Smooth muscle cell (in vitro differentiated cells): ENCODE measurements around the gene SHC3. TPM values are rescaled to one million over a fixed set of nuclear protein-coding genes. Genes with fewer than 3 reads are reported as not detected.

ENCODE experiments used
- DNase-seq: peaks from one replicate; lab custom pipeline; 2025; ENCODE audit not compliant: unreplicated experiment; lab: John Stamatoyannopoulos, UW
- H2AFZ ChIP-seq: fragments of 200-600 bp; sonication (generic); 2 replicates; pipeline ENCODE4 v1.6.0; 2016; ENCODE audit warnings: antibody characterized with exemption, low read depth, mild to moderate bottlenecking
- H3F3A ChIP-seq: fragments of 200-600 bp; sonication (generic); 2 replicates; pipeline ENCODE4 v1.6.0; 2017; ENCODE audit warnings: antibody characterized with exemption, low read depth
- H3K27ac ChIP-seq: fragments of 200-600 bp; sonication (generic); 2 replicates; pipeline ENCODE4 v1.5.1; 2016; ENCODE audit warnings: low read depth, mild to moderate bottlenecking
- H3K27me3 ChIP-seq: fragments of 200-600 bp; sonication (generic); 2 replicates; pipeline ENCODE4 v1.6.1; 2016; ENCODE audit warnings: low read depth, mild to moderate bottlenecking
- H3K36me3 ChIP-seq: fragments of 200-600 bp; sonication (generic); 2 replicates; pipeline ENCODE4 v1.5.1; 2016; ENCODE audit warnings: low read depth
- H3K4me1 ChIP-seq: fragments of 200-600 bp; sonication (generic); 2 replicates; pipeline ENCODE4 v1.5.1; 2016; ENCODE audit warnings: low read depth
- H3K4me2 ChIP-seq: fragments of 200-600 bp; sonication (generic); 2 replicates; pipeline ENCODE4 v1.6.0; 2016; ENCODE audit warnings: mild to moderate bottlenecking
- H3K4me3 ChIP-seq: fragments of 200-600 bp; sonication (generic); 2 replicates; pipeline ENCODE4 v1.5.1; 2016; ENCODE audit warnings: mild to moderate bottlenecking
- H3K79me2 ChIP-seq: fragments of 200-600 bp; sonication (generic); 2 replicates; pipeline ENCODE4 v1.6.0; 2016; ENCODE audit warnings: low read depth, mild to moderate bottlenecking
- H3K9ac ChIP-seq: fragments of 200-600 bp; sonication (generic); 2 replicates; pipeline ENCODE4 v1.6.0; 2016; ENCODE audit warnings: low read depth
- H3K9me3 ChIP-seq: fragments of 200-600 bp; sonication (generic); replicated peaks from 2 replicates; pipeline ENCODE4 v1.5.1; 2016; ENCODE audit warnings: low read depth
- H4K20me1 ChIP-seq: fragments of 200-600 bp; sonication (generic); 2 replicates; pipeline ENCODE4 v1.6.0; 2016; ENCODE audit warnings: low read depth
- WGBS: methylation state at CpG from one replicate; pipeline ENCODE4 v1.1.7; 2016; ENCODE audit warnings: low lambda C conversion rate; 5-methylcytosine and 5-hydroxymethylcytosine counted together
- polyA plus RNA-seq: library from polyadenylated mRNA; unstranded; fragments of >200 nt; fragmentation: Nextera tagmentation; extraction: Ambion mirVana; gene quantifications from 2 replicates; pipeline ENCODE4 v1.2.1, GENCODE V29; 2016
- total RNA-seq: library from RNA; depleted of rRNA; stranded (reverse); fragments of >200 nt; gene quantifications from 2 replicates; pipeline ENCODE4 v1.2.3, GENCODE V29; 2014
- TF ChIP-seq, protein P1 (sequence below): fragments of 200-600 bp; sonication (generic); IDR thresholded peaks from 2 replicates; pipeline ENCODE4 v1.5.1; 2017; ENCODE audit warnings: borderline replicate concordance, mild to moderate bottlenecking, antibody characterized with exemption; ENCODE audit not compliant: insufficient read depth, poor library complexity, severe bottlenecking

The SHC3 gene
- total and polyA plus RNA-seq, 2 experiments from 2014 or later = 0.38 to 0.67 TPM

DNA sequence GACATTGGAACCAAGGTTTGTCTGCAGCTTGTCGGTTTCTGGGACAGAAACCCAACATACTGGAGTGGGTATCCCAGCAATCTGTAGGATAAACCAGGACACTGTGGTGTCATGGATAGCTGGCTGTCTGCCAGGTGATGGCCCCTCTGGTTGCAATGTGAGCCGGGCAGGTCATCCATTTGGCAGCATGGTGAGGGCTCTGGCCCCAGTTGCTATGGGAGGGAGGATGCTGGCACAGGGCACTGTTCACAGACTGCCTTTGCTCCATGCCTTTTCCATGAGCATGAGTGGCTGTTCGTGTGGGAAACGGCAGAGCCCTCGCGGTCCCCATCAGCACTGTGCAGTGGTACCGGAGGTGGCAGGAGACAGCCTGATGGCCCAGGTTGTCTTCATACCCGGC lies 181.0 kb downstream of the SHC3 start:
- Histone ChIP-seq H3K9ac (no peak overlapping the region), H3F3A (peaks cover 34% of the 10 kb centered on the region), H3K79me2 (peaks cover 63% of the 10 kb centered on the region), H3K9me3 (no peaks in the 10 kb centered on the region), H3K4me2 (peak overlapping the region; percentile 91), H4K20me1 (peaks cover 97% of the 10 kb centered on the region), H3K27me3 (no peaks in the 10 kb centered on the region), H3K4me1 (peaks cover 39% of the 10 kb centered on the region), H3K36me3 (no peaks in the 10 kb centered on the region), H3K4me3 (no peak overlapping the region), H3K27ac (peak overlapping the region; percentile 59), H2AFZ (no peak overlapping the region)
- TF ChIP-seq, protein P1, sequence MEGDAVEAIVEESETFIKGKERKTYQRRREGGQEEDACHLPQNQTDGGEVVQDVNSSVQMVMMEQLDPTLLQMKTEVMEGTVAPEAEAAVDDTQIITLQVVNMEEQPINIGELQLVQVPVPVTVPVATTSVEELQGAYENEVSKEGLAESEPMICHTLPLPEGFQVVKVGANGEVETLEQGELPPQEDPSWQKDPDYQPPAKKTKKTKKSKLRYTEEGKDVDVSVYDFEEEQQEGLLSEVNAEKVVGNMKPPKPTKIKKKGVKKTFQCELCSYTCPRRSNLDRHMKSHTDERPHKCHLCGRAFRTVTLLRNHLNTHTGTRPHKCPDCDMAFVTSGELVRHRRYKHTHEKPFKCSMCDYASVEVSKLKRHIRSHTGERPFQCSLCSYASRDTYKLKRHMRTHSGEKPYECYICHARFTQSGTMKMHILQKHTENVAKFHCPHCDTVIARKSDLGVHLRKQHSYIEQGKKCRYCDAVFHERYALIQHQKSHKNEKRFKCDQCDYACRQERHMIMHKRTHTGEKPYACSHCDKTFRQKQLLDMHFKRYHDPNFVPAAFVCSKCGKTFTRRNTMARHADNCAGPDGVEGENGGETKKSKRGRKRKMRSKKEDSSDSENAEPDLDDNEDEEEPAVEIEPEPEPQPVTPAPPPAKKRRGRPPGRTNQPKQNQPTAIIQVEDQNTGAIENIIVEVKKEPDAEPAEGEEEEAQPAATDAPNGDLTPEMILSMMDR = no peak
- DNase-seq = no peak
- 87% methylated on average over 8 of the region's 8 CpGs for WGBS

DNA sequence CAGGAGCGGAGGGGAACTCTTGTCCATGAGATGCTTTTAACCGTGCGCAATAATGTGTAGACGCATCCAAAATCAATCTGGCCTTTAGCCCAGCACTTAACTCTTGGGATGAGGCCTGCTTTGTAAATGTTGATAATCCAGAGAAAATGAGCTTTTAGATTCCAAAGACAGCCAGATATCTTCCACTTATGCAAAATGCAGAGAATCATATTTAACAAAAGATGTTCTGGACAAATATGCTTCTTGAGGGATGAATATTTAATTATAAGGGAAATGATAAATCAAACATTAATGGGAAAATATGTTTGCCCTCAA lies 181.7 kb downstream of the SHC3 start:
- WGBS = 89% methylated on average over 4 of the region's 4 CpGs
- no peaks in the 10 kb centered on the region for H3K36me3 ChIP-seq
- peak overlapping the region; percentile 59 for H3K27ac ChIP-seq
- no peaks in the 10 kb centered on the region for H3K9me3 ChIP-seq
- DNase-seq = no peak
- H3K27me3 ChIP-seq = no peaks in the 10 kb centered on the region
- H3K4me3 ChIP-seq = no peak overlapping the region
- TF ChIP-seq, protein P1 = no peak
- peaks cover 97% of the 10 kb centered on the region for H4K20me1 ChIP-seq
- H3F3A ChIP-seq = peaks cover 36% of the 10 kb centered on the region
- H3K9ac ChIP-seq = no peak overlapping the region
- peaks cover 68% of the 10 kb centered on the region for H3K79me2 ChIP-seq
- H3K4me2 ChIP-seq = peak overlapping the region; percentile 91
- no peak overlapping the region for H2AFZ ChIP-seq
- H3K4me1 ChIP-seq = peaks cover 39% of the 10 kb centered on the region

DNA sequence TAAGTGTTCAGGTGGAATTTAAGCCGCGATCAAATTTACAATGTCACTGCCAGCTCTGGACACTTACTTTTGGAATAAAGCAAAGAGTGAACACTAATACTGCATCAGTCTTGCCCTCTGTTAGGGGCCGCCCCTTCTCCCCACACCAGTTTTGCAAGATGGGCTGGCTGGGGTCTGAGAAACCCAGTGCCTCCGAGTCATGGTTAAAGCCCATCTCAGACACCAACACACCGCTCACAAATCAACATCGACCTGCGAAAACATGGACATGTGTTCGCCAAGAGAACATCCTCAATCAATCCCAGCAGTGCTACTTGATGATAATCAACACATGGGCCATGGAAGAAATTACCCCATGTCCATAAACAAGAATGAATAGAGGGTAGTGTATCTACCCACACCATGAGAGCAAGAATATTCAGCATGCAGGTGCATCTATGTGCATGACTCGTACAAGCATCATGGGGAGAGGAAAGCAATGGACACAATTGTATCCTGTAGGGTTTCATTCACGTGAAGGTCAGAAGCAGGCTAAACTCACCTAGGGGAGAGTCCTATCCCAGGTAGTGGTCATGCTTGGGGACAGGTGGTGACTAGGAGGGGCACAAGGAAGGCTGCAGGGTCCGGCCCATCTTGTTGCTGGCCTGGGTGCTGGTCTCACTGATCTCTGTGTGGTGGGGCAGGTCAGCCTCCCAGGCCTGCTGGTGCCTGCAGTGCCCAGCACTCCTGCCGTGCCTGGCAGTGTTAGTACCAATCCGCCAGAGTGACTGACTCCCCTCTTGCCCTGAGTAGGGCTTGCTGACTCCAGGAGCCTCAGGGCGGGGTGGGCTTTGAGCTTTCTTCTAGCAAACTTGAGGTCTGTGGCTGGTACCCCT lies 182.3 kb downstream of the SHC3 start:
- TF ChIP-seq, protein P1 = no peak
- no peaks in the 10 kb centered on the region for H3K27me3 ChIP-seq
- peak overlapping the region; percentile 59 for H3K27ac ChIP-seq
- no peaks in the 10 kb centered on the region for H3K9me3 ChIP-seq
- H3K79me2 ChIP-seq = peaks cover 74% of the 10 kb centered on the region
- H3K9ac ChIP-seq = no peak overlapping the region
- peaks cover 39% of the 10 kb centered on the region for H3F3A ChIP-seq
- H3K4me3 ChIP-seq = no peak overlapping the region
- peak overlapping the region; percentile 91 for H3K4me2 ChIP-seq
- H3K36me3 ChIP-seq = no peaks in the 10 kb centered on the region
- peaks cover 95% of the 10 kb centered on the region for H4K20me1 ChIP-seq
- peaks cover 39% of the 10 kb centered on the region for H3K4me1 ChIP-seq
- no peak for DNase-seq
- H2AFZ ChIP-seq = no peak overlapping the region
- WGBS = 88% methylated on average over 14 of the region's 14 CpGs

DNA sequence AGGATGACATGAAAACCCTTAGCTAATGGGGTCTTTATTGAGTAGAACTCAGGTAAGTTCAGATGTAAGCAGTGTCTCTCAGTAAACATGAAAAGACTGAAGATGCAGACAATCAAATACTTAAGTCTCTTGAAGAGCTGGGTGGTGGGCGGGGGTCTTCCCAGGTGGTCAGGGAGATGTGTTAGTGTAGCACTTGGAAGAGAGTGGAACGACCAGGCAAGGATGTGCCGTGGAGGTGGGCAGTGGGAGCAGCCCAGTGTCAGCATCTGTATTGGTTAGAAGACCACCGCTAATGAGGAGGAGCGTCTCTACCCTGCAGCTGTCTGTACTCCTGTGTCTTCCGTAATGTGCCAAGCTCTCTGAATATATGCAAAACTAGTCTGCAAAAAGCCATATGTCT lies 183.0 kb downstream of the SHC3 start:
- peak overlapping the region; percentile 48 for H3K27ac ChIP-seq

More for the DNA sequence above, 183.0 kb downstream of the SHC3 start:
- no peaks in the 10 kb centered on the region for H3K36me3 ChIP-seq
- 94% methylated on average over 6 of the region's 6 CpGs for WGBS
- peaks cover 39% of the 10 kb centered on the region for H3K4me1 ChIP-seq
- no peaks in the 10 kb centered on the region for H3K27me3 ChIP-seq
- H3K79me2 ChIP-seq = peaks cover 79% of the 10 kb centered on the region
- DNase-seq = no peak
- peak overlapping the region; percentile 91 for H3K4me2 ChIP-seq
- TF ChIP-seq, protein P1 = no peak
- no peak overlapping the region for H2AFZ ChIP-seq
- H3K4me3 ChIP-seq = peak overlapping the region; percentile 75
- H4K20me1 ChIP-seq = peaks cover 89% of the 10 kb centered on the region
- H3F3A ChIP-seq = peaks cover 39% of the 10 kb centered on the region
- no peaks in the 10 kb centered on the region for H3K9me3 ChIP-seq
- no peak overlapping the region for H3K9ac ChIP-seq
